ENCODE data around the gene TMEM184B. TPM values are rescaled to one million over a fixed set of nuclear protein-coding genes. Genes with fewer than 3 reads are reported as not detected.

TMEM184B gene
- total and polyA plus RNA-seq, 2 of the 8 experiments (the other 6 are each of a cell fraction or from before 2014, with no cell fraction given) = 41.6 to 81.0 TPM

DNA sequence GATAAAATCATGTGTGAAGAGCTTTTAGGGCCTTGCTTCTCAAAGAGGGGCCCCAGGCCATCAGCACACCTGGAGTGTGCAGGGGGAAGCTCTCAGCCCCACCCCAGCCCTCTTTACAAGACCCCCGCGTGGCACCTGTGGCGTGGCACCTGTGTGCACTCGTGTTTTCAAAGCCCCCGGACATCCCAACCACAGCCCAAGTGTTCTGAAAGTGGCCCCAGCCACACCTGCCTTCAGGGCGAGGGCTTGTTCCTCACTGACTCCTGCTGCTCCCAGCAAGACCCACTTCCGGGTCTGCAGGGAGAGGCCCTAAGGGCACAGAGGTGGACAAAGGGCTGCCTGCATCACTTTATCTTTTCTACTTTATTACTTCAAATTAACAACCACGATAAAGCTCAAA, 17.5 kb upstream of the TMEM184B start:
- no peak overlapping the region for H3K23ac ChIP-seq (ENCODE audit: insufficient read length)
- H3K14ac ChIP-seq (ENCODE audit: insufficient read length) = no peak overlapping the region
- no peak overlapping the region for H4K8ac ChIP-seq (ENCODE audit: extremely low read depth, insufficient read depth, low read length)
- H3K27me3 ChIP-seq (replicated peaks in 1 of 4; ENCODE audit: control insufficient read depth in 3 of 4, extremely low read depth in 1 of 4, insufficient read depth in 3 of 4, low read length in 3 of 4) = no peaks in the 10 kb centered on the region
- DNase-seq (ENCODE audit: low read depth in 1 of 2, low spot score in 2 of 2) (no peak), FAIRE-seq (no peak)
- no peak overlapping the region for H3K18ac ChIP-seq (ENCODE audit: extremely low read depth, low read length)
- 0 out of 2 replicates have a peak, but pooled peaks cover 2% of the 10 kb centered on the region for H3K23me2 ChIP-seq (ENCODE audit: low read depth, low read length)
- H4K91ac ChIP-seq (replicated peaks; ENCODE audit: insufficient read length, low read length) = no peak overlapping the region
- H3K4me2 ChIP-seq (ENCODE audit: insufficient read depth in 1 of 2, low read depth in 2 of 2, low read length in 2 of 2) = no peak overlapping the region
- H3K4me1 ChIP-seq (replicated peaks in 1 of 4; ENCODE audit: control insufficient read depth in 3 of 4, insufficient read depth in 4 of 4, low read length in 3 of 4) = peaks cover 0 to 3% (median 2%) of the 10 kb centered on the region in 4 experiments; a peak in 4 of 7 replicates
- H4K20me1 ChIP-seq (replicated peaks in 1 of 2; ENCODE audit: control insufficient read depth in 1 of 2, insufficient read depth in 2 of 2, low read length in 2 of 2) = peaks cover 13 to 26% of the 10 kb centered on the region in 2 experiments
- H2BK120ac ChIP-seq (replicated peaks; ENCODE audit: low read depth, low read length) = no peak overlapping the region
- H4K5ac ChIP-seq (ENCODE audit: insufficient read length, low read depth, low read length) = no peak overlapping the region
- H3K9ac ChIP-seq (replicated peaks in 1 of 4; ENCODE audit: extremely low read depth in 1 of 4, low read depth in 3 of 4, low read length in 3 of 4) = no peak overlapping the region
- H2BK20ac ChIP-seq (ENCODE audit: low read length) = no peak overlapping the region
- H2BK5ac ChIP-seq (ENCODE audit: low read depth, low read length) = no peak overlapping the region
- no peak overlapping the region for H2BK12ac ChIP-seq (ENCODE audit: low read depth, low read length)
- H3K4me3 ChIP-seq (ENCODE audit: extremely low read depth in 1 of 4, insufficient read depth in 2 of 4, low read depth in 3 of 4, low read length in 4 of 4) = no peak overlapping the region
- no peaks in the 10 kb centered on the region for H3K9me3 ChIP-seq (ENCODE audit: insufficient read depth in 2 of 2, low read depth in 1 of 2, low read length in 1 of 2)
- no peak overlapping the region for H2AK5ac ChIP-seq (ENCODE audit: low read depth, low read length)
- no peak overlapping the region for H2AFZ ChIP-seq (ENCODE audit: low read length)
- ChIA-PET CTCF (ENCODE audit: partially characterized antibody) (interaction anchor here (0.7 to 1.4 kb wide), 2 partner anchors 13 to 23 kb away, joined by 3 to 5 read pairs; no protein-coding TSS in a partner anchor), POLR2A (ENCODE audit: partially characterized antibody) (interaction anchor here (0.7 to 10.6 kb wide), 11 partner anchors 10 to 75 kb away, joined by 3 to 81 read pairs (median 6); partner anchors contain the start of gene TMEM184B)
- no peak overlapping the region for H3K56ac ChIP-seq (replicated peaks; ENCODE audit: insufficient read length, low read depth, low read length)
- WGBS, 2 experiments (ENCODE audit: extremely low coverage in 1 of 2, insufficient coverage in 1 of 2, insufficient read length in 1 of 2, insufficient replicate concordance in 2 of 2, low coverage in 1 of 2, low lambda C conversion rate in 2 of 2, missing lambda C conversion rate in 1 of 2) = 89 to 100% methylated on average over 1 to 8 of the region's 8 CpGs
- no peaks in the 10 kb centered on the region for H3K79me2 ChIP-seq (ENCODE audit: control insufficient read depth in 1 of 2, insufficient read depth in 2 of 2, low read length in 2 of 2)
- H3K27ac ChIP-seq (ENCODE audit: low read depth, low read length) = no peak overlapping the region
- no peak overlapping the region for H3K4ac ChIP-seq (replicated peaks; ENCODE audit: insufficient read length, low read depth, low read length)
- peaks cover 2% of the 10 kb centered on the region; the same call in 1 of the 2 replicates for H3K79me1 ChIP-seq (ENCODE audit: low read depth, low read length)
- H3K36me3 ChIP-seq (ENCODE audit: control insufficient read depth in 2 of 4, insufficient read depth in 4 of 4, low read length in 3 of 4) = peaks cover 23 to 45% (median 33%) of the 10 kb centered on the region in 4 experiments
- no peak overlapping the region for H2BK15ac ChIP-seq (ENCODE audit: low read length)
- TF ChIP-seq GTF2F1 (IDR thresholded peaks at IDR 0.05; ENCODE audit: borderline replicate concordance, low read depth, low read length) (no peak), TAF1 (IDR thresholded peaks at IDR 0.05; ENCODE audit: low read depth, low read length) (no peak), SP4 (IDR thresholded peaks at IDR 0.05; ENCODE audit: low read length) (no peak), RNF2 (IDR thresholded peaks at IDR 0.05; ENCODE audit: borderline replicate concordance, low read depth, low read length, missing control alignments, poor library complexity, severe bottlenecking) (no peak), NANOG (IDR thresholded peaks at IDR 0.05; ENCODE audit: insufficient read depth, low read depth, low read length, poor library complexity, severe bottlenecking) (no peak), CHD1 (IDR thresholded peaks at IDR 0.05; ENCODE audit: low read depth, low read length) (no peak), SP1 (IDR thresholded peaks at IDR 0.05; ENCODE audit: low read depth, low read length) (no peak), EZH2 (IDR thresholded peaks at IDR 0.05; ENCODE audit: low read depth, low read length, severe bottlenecking) (no peak), JUND (IDR thresholded peaks at IDR 0.05; ENCODE audit: low read length) (no peak), TCF12 (IDR thresholded peaks at IDR 0.05; ENCODE audit: low read depth, low read length) (no peak), KDM5A (IDR thresholded peaks at IDR 0.05; ENCODE audit: low read length) (no peak), BRCA1 (IDR thresholded peaks at IDR 0.05; ENCODE audit: low read depth, low read length) (no peak), RBBP5 (IDR thresholded peaks at IDR 0.05; ENCODE audit: borderline replicate concordance, low read depth, low read length) (no peak), TBP (IDR thresholded peaks at IDR 0.05; ENCODE audit: low read depth, low read length) (no peak), CTBP2 (IDR thresholded peaks at IDR 0.05; ENCODE audit: borderline replicate concordance, insufficient read depth, insufficient read length, low read length) (no peak)
